ENCODE results near the gene SLC37A2.

The SLC37A2 gene

DNA sequence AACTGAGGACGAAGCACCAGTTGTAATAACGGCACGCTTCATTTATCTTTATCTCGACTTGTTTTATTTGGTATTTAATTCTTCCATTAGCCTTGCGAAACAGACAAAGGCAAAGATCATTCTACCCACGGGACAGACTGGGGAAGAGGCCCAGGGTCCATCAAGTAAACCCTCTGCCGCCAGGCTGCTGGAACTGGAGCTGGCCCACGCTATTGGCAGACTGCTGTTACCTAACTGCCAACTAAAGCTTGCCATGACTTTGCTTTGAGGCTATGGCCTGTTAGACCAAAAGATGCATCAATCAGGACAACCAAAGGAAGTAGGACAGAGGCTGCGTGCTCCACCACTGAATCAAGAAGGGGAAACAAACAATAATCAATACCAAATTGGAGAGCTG is 49.1 kb downstream of the SLC37A2 start:
- no peak for DNase-seq

GRCh38 chr11:125114518-125114917 is 51.4 kb downstream of the SLC37A2 start:
- DNase-seq = no peak

GRCh38 chr11:125117429-125117828 is 54.3 kb downstream of the SLC37A2 start:
- no peak for DNase-seq

GRCh38 chr11:125123194-125123946 is 60.3 kb downstream of the SLC37A2 start:
- DNase-seq = no peak

GRCh38 chr11:125123947-125124617 is 61.0 kb downstream of the SLC37A2 start:
- DNase-seq = no peak

- DNase-seq = no peak
Measured at GRCh38 chr11:125124618-125124992, 61.5 kb downstream of the SLC37A2 start.

DNA sequence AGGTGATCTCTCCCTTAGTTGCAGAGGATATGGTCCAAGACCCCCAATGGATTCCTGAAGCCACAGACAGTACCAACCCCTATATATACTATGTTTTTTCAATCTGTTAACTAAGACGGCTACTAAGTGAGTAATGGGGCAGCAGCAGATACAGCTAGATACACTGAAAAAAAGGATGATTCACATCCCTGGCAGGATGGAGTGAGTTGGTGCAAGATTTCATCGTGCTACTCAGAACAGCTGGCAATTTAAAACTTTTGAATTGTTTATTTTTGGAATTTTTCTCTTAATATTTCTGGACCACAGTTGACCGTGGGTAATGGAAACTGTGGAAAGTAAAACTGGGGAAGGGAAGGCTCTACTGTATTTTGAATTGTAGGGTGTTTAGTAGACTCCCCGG is 65.3 kb downstream of the SLC37A2 start:
- no peak for DNase-seq

GRCh38 chr11:125129316-125129993 is 66.3 kb downstream of the SLC37A2 start:
- no peak for DNase-seq

DNA sequence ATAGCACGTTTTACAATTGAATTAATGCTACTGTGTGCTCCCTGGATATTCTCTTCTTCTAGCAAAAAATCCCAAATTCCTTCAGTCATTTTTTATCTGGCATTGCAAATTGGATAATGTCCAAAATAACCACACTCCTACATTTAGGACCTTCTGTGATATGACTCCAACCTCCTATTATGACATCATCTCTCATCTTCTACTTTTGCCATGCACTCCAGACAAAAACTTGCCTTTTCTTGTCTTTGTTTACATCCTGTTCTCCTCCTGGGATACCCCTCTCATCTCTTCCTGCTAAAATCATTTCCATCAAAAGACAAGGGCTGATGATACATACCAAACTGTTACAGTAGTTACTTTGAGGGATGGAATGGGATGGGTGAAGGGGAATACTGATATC is 69.0 kb downstream of the SLC37A2 start:
- DNase-seq = no peak

DNA sequence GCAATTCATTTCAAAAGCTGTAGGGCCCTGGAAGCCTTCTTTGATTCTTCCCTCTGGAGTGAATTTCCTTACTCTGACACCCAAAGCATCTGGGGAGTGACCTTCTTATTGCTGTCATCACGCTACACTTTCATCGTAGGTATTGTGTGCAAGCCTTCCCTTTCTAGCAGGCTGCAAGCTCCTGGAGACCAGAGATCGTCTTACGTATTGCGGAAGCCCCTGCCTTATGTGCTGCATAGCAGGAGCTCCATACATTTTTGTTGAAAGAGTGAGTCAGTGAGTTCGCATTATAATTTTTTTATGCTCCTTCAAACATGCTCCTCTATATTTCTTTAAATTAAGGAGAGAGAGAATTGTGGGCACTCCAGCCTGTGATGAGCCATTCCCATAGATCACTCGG is 69.5 kb downstream of the SLC37A2 start:
- no peak for DNase-seq

DNA sequence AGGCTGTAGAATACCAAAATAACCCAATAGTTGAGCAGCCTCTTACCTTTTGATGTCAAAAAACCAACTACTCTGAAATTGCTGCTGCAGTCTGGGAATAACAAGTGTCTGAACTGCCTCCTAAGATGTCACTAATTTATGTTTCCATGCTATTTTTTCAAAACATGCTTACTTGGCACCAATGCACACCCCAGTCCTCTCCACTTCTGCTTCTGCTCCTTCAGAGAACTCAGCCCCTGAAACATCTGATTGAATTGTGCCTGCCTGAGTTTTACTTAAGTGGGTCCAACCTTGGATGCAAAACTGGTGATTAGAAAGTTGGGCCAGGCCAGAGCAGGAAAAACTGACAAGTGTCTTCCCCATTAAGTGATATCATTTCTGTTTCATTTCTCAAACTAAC is 72.9 kb downstream of the SLC37A2 start:
- DNase-seq = no peak

GRCh38 chr11:125138966-125139365 is 75.9 kb downstream of the SLC37A2 start:
- DNase-seq = no peak

- DNase-seq = no peak
Measured at GRCh38 chr11:125139778-125140177, 76.7 kb downstream of the SLC37A2 start.

Measured in NCI-H2107 (cell line).